Keratinocyte (primary cell): ENCODE results near the gene PARD3B. TPM values are rescaled to one million over a fixed set of nuclear protein-coding genes. Genes with fewer than 3 reads are reported as not detected.

Experiments
- DNase-seq: peaks from one replicate; pipeline ENCODE4 v3.0.0-alpha.2; 2011; ENCODE audit warnings: low read depth, missing footprints, low spot score
- FAIRE-seq: peaks from 2 replicates; lab custom pipeline; 2011; peaks lifted over from hg19 to GRCh38; lab: Jason Lieb, UNC
- H2AFZ ChIP-seq: 2 replicates; pipeline ENCODE4 v1.6.0; 2012; ENCODE audit warnings: low read length, control low read depth, inconsistent platforms; ENCODE audit not compliant: control insufficient read depth
- H3K27ac ChIP-seq: 2 replicates; pipeline ENCODE4 v1.5.1; 2011; ENCODE audit warnings: low read length; ENCODE audit not compliant: control insufficient read depth, insufficient read depth
- H3K27me3 ChIP-seq: 3 replicates; pipeline ENCODE4 v1.6.0; 2011; ENCODE audit warnings: low read length; ENCODE audit not compliant: control insufficient read depth, insufficient read depth; ENCODE audit errors: extremely low read depth
- H3K36me3 ChIP-seq, 2 experiments: 2 replicates in 1 of 2; 3 replicates in 1 of 2; pipeline ENCODE4 v1.5.1; 2011; ENCODE audit warnings: low read length in 2 of 2, mild to moderate bottlenecking in 1 of 2; ENCODE audit not compliant: control insufficient read depth in 2 of 2, insufficient read depth in 2 of 2; ENCODE audit errors: extremely low read depth in 1 of 2
- H3K4me1 ChIP-seq: 3 replicates; pipeline ENCODE4 v1.5.1; 2011; ENCODE audit warnings: low read length; ENCODE audit not compliant: control insufficient read depth, insufficient read depth; ENCODE audit errors: extremely low read depth
- H3K4me2 ChIP-seq: 3 replicates; pipeline ENCODE4 v1.6.0; 2011; ENCODE audit warnings: low read depth, low read length; ENCODE audit not compliant: control insufficient read depth, insufficient read depth; ENCODE audit errors: extremely low read depth
- H3K4me3 ChIP-seq, 3 experiments: fragments of 200-600 bp in 1 of 3; sonication (generic) in 1 of 3; 2 replicates in 2 of 3; 3 replicates in 1 of 3; pipeline ENCODE4 v1.5.1; 2011 to 2016; ENCODE audit warnings: low read length in 3 of 3, mild to moderate bottlenecking in 3 of 3, control low read depth in 2 of 3, inconsistent platforms in 1 of 3, low read depth in 1 of 3, mixed read lengths in 1 of 3, mixed run types in 1 of 3, moderate library complexity in 1 of 3; ENCODE audit not compliant: control insufficient read depth in 2 of 3, insufficient read depth in 2 of 3; ENCODE audit errors: extremely low read depth in 1 of 3
- H3K79me2 ChIP-seq: 2 replicates; pipeline ENCODE4 v1.6.0; 2012; ENCODE audit warnings: low read length; ENCODE audit not compliant: control insufficient read depth, insufficient read depth
- H3K9ac ChIP-seq: 3 replicates; pipeline ENCODE4 v1.6.0; 2011; ENCODE audit warnings: low read length; ENCODE audit not compliant: control insufficient read depth, insufficient read depth; ENCODE audit errors: extremely low read depth
- H3K9me1 ChIP-seq: 3 replicates; pipeline ENCODE4 v1.6.0; 2011; ENCODE audit warnings: low read length; ENCODE audit not compliant: control insufficient read depth, insufficient read depth; ENCODE audit errors: extremely low read depth
- H3K9me3 ChIP-seq: 2 replicates; pipeline ENCODE4 v1.5.1; 2012; ENCODE audit warnings: low read depth, low read length; ENCODE audit not compliant: control insufficient read depth
- H4K20me1 ChIP-seq: 3 replicates; pipeline ENCODE4 v1.6.0; 2011; ENCODE audit warnings: low read length; ENCODE audit not compliant: control insufficient read depth, insufficient read depth; ENCODE audit errors: extremely low read depth
- CTCF ChIP-seq, 3 experiments: IDR thresholded peaks in 1 of 3; conservative IDR thresholded peaks in 1 of 3; optimal IDR thresholded peaks in 1 of 3; 2 replicates in 2 of 3; 3 replicates in 1 of 3; pipeline versions ENCODE3 to v1.5.1; 2011; ENCODE audit warnings: low read length in 3 of 3, mild to moderate bottlenecking in 3 of 3, moderate library complexity in 2 of 3, control low read depth in 1 of 3, inconsistent platforms in 1 of 3; ENCODE audit not compliant: insufficient read depth in 2 of 3; ENCODE audit errors: extremely low read depth in 1 of 3
- EZH2 ChIP-seq: IDR thresholded peaks from one replicate; pipeline ENCODE4 v1.6.1; 2012; ENCODE audit warnings: inconsistent platforms, mild to moderate bottlenecking, low read length, moderate library complexity
- dilution Hi-C: fragments of 300-500 bp; cut with MboI; formaldehyde crosslinking; loops from one replicate; pipeline ENCODE4 v1.7.0; 2020; ENCODE audit warnings: low sequenced_read_pairs; ENCODE audit not compliant: extremely low pct_ligation_motif_present
- polyA plus RNA-seq, 5 experiments: library from polyadenylated mRNA; depleted of rRNA in 3 of 5; stranded (reverse) in 3 of 5; stranded (forward) in 1 of 5; unstranded in 1 of 5; fragments of >200 nt; gene quantifications; 1 replicate in 1 of 5; 2 replicates in 3 of 5; 3 replicates in 1 of 5; pipeline versions ENCODE4 v1.2.1 to v1.2.3, GENCODE V29; 2011 to 2012; ENCODE audit warnings: missing spikeins in 2 of 5, low read depth in 1 of 5, low replicate concordance in 1 of 5

PARD3B gene
- polyA plus RNA-seq, 1 donor (not counting 4 experiments of a cell fraction or from before 2014, with no cell fraction given), result 1.2 TPM

DNA sequence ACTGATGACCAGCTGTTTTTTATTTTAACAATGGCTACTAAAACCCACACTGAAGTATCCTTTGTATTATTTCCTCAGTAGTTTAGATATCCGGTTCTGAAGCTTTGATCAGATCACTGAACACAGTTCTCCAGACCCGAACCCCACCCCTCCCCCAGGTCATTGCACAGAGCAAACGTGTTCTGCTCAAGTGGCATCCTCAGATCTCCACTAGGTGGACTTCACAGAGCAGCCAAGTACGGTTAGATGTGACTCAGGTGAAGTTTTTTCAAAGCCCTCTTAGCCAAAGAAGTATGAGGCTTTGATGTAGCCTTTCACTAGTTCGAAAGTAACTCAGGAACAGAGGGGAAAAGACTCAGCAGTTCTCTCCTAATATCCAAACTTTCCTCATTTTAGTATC, 994.3 kb downstream of the PARD3B start:
- Histone ChIP-seq H3K4me2 (no peak overlapping the region), H3K9me3 (no peaks in the 10 kb centered on the region), H3K9ac (no peak overlapping the region), H3K36me3 (no peaks in the 10 kb centered on the region), H3K27me3 (no peaks in the 10 kb centered on the region), H4K20me1 (no peaks in the 10 kb centered on the region), H3K79me2 (no peaks in the 10 kb centered on the region), H3K9me1 (no peaks in the 10 kb centered on the region), H2AFZ (no peak overlapping the region), H3K4me1 (no peaks in the 10 kb centered on the region), H3K4me3 (no peak overlapping the region), H3K27ac (no peak overlapping the region)
- no peak for DNase-seq
- TF ChIP-seq EZH2 (no peak), CTCF (optimal IDR thresholded peaks at IDR 0.05 in 1 of 3, IDR thresholded peaks at IDR 0.05 in 1 of 3, conservative IDR thresholded peaks at IDR 0.05 in 1 of 3; ENCODE audit: extremely low read depth in 1 of 3, insufficient read depth in 2 of 3, low read length in 3 of 3) (peak; percentile 17 to 42 (median 38))
- dilution Hi-C loops, result no loop called here
- no peak for FAIRE-seq

GRCh38 chr2:205540036-205540435, 994.8 kb downstream of the PARD3B start:
- H3K4me1 ChIP-seq, result no peaks in the 10 kb centered on the region
- no peaks in the 10 kb centered on the region for H3K9me3 ChIP-seq
- no peak overlapping the region for H3K9ac ChIP-seq
- no peaks in the 10 kb centered on the region for H3K36me3 ChIP-seq
- no peaks in the 10 kb centered on the region for H3K79me2 ChIP-seq
- H3K9me1 ChIP-seq, result no peaks in the 10 kb centered on the region
- H3K4me3 ChIP-seq, result no peak overlapping the region
- H3K4me2 ChIP-seq, result no peak overlapping the region
- FAIRE-seq (no peak), DNase-seq (no peak)
- H4K20me1 ChIP-seq, result no peaks in the 10 kb centered on the region
- no peak for TF ChIP-seq CTCF (optimal IDR thresholded peaks at IDR 0.05 in 1 of 3, IDR thresholded peaks at IDR 0.05 in 1 of 3, conservative IDR thresholded peaks at IDR 0.05 in 1 of 3; ENCODE audit: extremely low read depth in 1 of 3, insufficient read depth in 2 of 3, low read length in 3 of 3)
- TF ChIP-seq EZH2, result no peak
- H3K27me3 ChIP-seq, result no peaks in the 10 kb centered on the region
- no peak overlapping the region for H3K27ac ChIP-seq
- dilution Hi-C loops, result no loop called here
- no peak overlapping the region for H2AFZ ChIP-seq
